Immature natural killer cell (primary cell): ENCODE data around the gene ATAD3C. TPM values are rescaled to one million over a fixed set of nuclear protein-coding genes. Genes with fewer than 3 reads are reported as not detected.
"Not testable (repeated sequence)": the region's sequence is repeated elsewhere in the genome, so short reads cannot be mapped to it uniquely, and the experiment has no call there.

ENCODE experiments used
- DNase-seq, 3 donors: peaks; one replicate each; pipeline ENCODE4 v3.0.0; 2022; ENCODE audit warnings: mixed read lengths in 1 of 3
- H3K27ac Mint-ChIP-seq, 6 donors: one replicate each; pipeline ENCODE4 v1.8.0; 2020; ENCODE audit warnings: mixed read lengths in 6 of 6, mild to moderate bottlenecking in 5 of 6, inconsistent platforms in 4 of 6, moderate library complexity in 3 of 6
- H3K27me3 Mint-ChIP-seq, 3 donors: one replicate each; pipeline ENCODE4 v1.8.0; 2020 to 2021; ENCODE audit warnings: low read depth in 3 of 3, mild to moderate bottlenecking in 3 of 3, mixed read lengths in 3 of 3, moderate library complexity in 3 of 3, inconsistent platforms in 1 of 3
- H3K36me3 Mint-ChIP-seq, 3 donors: one replicate each; pipeline ENCODE4 v1.8.0; 2020; ENCODE audit warnings: mixed read lengths in 3 of 3, inconsistent platforms in 2 of 3, mild to moderate bottlenecking in 2 of 3
- H3K4me1 Mint-ChIP-seq, 2 donors: one replicate each; pipeline ENCODE4 v1.8.0; 2020; ENCODE audit warnings: inconsistent platforms in 2 of 2, mild to moderate bottlenecking in 2 of 2, mixed read lengths in 2 of 2, moderate library complexity in 1 of 2
- H3K4me3 Mint-ChIP-seq, 5 donors: one replicate each; pipeline ENCODE4 v1.8.0; 2020; ENCODE audit warnings: mild to moderate bottlenecking in 5 of 5, mixed read lengths in 5 of 5, inconsistent platforms in 3 of 5, moderate library complexity in 3 of 5
- H3K9me3 Mint-ChIP-seq, 6 donors: one replicate each; pipeline ENCODE4 v1.8.0; 2020; ENCODE audit warnings: mild to moderate bottlenecking in 6 of 6, mixed read lengths in 6 of 6, inconsistent platforms in 4 of 6, moderate library complexity in 3 of 6
- polyA plus RNA-seq, 3 donors: library from polyadenylated mRNA; unstranded; fragments of 300-500 nt; fragmentation: Illumina TruSeq; gene quantifications; one replicate each; pipeline ENCODE4 v1.2.3, GENCODE V29; 2021

ATAD3C gene
- polyA plus RNA-seq, 3 donors from 2014 or later = 1.5 to 4.0 (median 3.1) TPM

DNA sequence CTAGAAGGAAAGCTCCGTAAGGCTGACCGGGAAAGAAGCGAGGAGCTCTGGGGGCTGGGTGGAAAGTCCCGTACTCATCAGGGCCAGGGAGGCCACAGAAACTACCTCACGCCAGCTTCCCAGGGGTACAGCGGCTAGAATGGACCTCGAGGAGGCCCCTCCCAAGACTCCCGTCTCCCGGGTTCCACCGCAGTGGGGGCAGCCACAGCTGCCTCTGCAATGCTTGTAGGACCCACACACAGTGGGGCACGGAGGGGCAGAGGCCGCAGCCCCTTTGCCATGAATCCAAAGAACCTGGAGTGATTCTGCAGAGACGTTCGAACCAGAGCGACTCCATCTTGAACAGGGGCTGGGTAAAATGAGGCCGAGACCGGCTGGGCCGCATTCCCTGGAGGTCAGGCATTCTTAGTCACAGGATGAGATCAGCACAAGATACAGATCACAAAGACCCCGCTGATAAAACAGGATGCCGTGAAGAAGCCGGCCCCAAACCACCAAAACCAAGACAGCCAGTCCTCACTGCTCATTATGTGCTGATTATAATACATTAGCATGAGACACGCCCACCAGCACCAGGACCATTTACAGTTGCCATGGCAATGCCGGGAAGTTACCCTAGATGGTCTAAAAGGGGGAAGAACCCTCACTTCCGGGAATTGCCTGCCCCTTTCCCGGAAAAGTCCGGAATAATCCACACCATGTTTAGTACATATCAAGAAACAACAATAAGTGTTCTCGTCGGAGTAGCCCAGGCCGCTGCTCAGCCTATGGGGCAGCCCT is 26.8 kb upstream of the ATAD3C start:
- DNase-seq = no peak
- H3K36me3 Mint-ChIP-seq = no peaks in the 10 kb centered on the region
- H3K27me3 Mint-ChIP-seq = peaks cover 6 to 14% (median 7%) of the 10 kb centered on the region in 3 donors
- H3K27ac Mint-ChIP-seq = no peak overlapping the region
- no peak overlapping the region for H3K4me3 Mint-ChIP-seq
- H3K9me3 Mint-ChIP-seq = no peaks in the 10 kb centered on the region
- no peaks in the 10 kb centered on the region for H3K4me1 Mint-ChIP-seq

- H3K4me1 Mint-ChIP-seq = peaks cover 0 to under 1% of the 10 kb centered on the region in 2 donors
- no peaks in the 10 kb centered on the region for H3K9me3 Mint-ChIP-seq
- H3K36me3 Mint-ChIP-seq = no peaks in the 10 kb centered on the region
- H3K4me3 Mint-ChIP-seq = no peak overlapping the region
- no peak for DNase-seq
- no peak overlapping the region for H3K27ac Mint-ChIP-seq
- peaks cover 4 to 11% (median 6%) of the 10 kb centered on the region in 3 donors for H3K27me3 Mint-ChIP-seq
Measured at GRCh38 chr1:1423245-1423597, 26.3 kb upstream of the ATAD3C start.

DNA sequence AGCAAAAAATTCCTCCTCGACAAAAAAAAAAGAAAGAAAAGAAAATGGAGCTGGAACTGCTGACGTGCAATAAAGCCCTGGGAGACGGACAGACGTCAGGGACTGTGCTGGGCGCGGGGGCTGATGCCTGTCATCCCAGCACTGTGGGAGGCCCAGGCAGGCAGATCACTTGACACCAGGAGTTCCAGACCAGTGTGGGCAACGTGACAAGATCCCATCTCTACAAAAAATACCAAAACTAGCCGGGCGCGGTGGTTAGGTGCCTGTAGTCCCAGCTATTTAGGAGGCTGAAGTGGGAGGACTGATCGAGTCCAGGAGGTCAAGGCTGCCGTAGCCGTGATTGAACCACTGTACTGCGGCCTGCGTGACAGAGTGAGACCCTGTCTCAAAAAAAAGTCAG is 24.8 kb upstream of the ATAD3C start:
- Mint-ChIP-seq H3K4me1 (peaks cover 3 to 6% of the 10 kb centered on the region in 2 donors), H3K27ac (no peak overlapping the region), H3K27me3 (peaks cover 6 to 11% (median 10%) of the 10 kb centered on the region in 3 donors), H3K4me3 (no peak overlapping the region), H3K36me3 (no peaks in the 10 kb centered on the region), H3K9me3 (no peaks in the 10 kb centered on the region)
- DNase-seq = no peak

DNA sequence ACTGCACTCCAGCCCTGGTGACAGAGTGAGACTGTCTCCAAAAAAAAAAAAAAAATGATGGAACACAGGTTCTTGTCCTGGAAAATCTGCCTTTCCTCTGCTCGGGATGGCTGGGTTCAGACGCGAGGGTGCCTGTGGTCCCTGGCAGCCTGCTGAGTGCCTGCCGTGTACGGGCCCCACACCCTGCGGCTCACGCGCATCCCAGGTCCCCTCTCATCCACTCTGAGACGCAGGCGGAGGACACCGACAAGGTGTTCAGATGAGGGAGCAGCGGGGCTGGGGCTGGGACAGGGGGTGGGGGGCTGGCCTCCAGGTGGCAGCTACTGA is 24.1 kb upstream of the ATAD3C start:
- no peak overlapping the region for H3K27ac Mint-ChIP-seq

GRCh38 chr1:1425753-1426495 is 23.6 kb upstream of the ATAD3C start:
- no peak for DNase-seq
- no peak overlapping the region for H3K4me3 Mint-ChIP-seq

More for the DNA sequence above, 24.1 kb upstream of the ATAD3C start:
- H3K4me1 Mint-ChIP-seq = peaks cover 3 to 6% of the 10 kb centered on the region in 2 donors
- H3K27me3 Mint-ChIP-seq = peaks cover 6 to 15% (median 11%) of the 10 kb centered on the region in 3 donors
- H3K4me3 Mint-ChIP-seq = no peak overlapping the region
- H3K9me3 Mint-ChIP-seq = no peaks in the 10 kb centered on the region
- H3K36me3 Mint-ChIP-seq = no peaks in the 10 kb centered on the region
- no peak for DNase-seq

DNA sequence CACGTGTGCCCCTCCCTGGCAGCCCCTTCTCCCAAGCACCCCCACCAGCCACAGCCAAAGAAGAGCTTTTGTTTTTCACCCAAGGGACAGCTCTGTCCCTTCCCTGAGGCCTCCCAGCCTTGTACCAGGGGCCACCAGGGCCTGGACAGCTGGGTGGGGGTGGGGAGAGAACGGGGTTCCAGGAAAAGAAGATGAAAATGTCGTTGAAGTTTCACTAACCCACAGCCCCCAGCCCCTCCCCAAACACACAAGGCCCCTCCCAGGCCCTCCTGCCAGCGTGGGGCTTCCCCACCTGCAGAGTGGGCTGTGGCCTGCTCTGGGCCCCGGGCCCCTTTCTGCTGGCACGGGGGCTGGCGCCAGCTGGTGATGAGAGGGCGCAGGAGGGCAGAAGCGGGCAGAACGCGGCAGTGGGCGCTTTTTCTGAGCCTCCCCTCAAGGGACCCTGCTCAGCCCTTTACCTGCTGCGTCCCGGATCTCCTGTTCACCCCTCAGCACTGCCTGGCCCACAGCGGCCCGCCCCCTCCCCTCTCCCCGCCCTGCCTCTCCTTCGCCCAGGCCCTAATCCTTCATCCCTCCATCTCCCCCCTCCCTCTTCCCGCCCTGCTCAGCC is 22.9 kb upstream of the ATAD3C start:
- Mint-ChIP-seq H3K27ac (no peak overlapping the region), H3K9me3 (no peaks in the 10 kb centered on the region), H3K27me3 (peaks cover 6 to 15% (median 11%) of the 10 kb centered on the region in 3 donors)

More at GRCh38 chr1:1425753-1426495, 23.6 kb upstream of the ATAD3C start:
- Mint-ChIP-seq H3K27me3 (peaks cover 6 to 15% (median 11%) of the 10 kb centered on the region in 3 donors), H3K27ac (no peak overlapping the region), H3K36me3 (no peaks in the 10 kb centered on the region), H3K9me3 (no peaks in the 10 kb centered on the region), H3K4me1 (peaks cover 3 to 6% of the 10 kb centered on the region in 2 donors)

DNA sequence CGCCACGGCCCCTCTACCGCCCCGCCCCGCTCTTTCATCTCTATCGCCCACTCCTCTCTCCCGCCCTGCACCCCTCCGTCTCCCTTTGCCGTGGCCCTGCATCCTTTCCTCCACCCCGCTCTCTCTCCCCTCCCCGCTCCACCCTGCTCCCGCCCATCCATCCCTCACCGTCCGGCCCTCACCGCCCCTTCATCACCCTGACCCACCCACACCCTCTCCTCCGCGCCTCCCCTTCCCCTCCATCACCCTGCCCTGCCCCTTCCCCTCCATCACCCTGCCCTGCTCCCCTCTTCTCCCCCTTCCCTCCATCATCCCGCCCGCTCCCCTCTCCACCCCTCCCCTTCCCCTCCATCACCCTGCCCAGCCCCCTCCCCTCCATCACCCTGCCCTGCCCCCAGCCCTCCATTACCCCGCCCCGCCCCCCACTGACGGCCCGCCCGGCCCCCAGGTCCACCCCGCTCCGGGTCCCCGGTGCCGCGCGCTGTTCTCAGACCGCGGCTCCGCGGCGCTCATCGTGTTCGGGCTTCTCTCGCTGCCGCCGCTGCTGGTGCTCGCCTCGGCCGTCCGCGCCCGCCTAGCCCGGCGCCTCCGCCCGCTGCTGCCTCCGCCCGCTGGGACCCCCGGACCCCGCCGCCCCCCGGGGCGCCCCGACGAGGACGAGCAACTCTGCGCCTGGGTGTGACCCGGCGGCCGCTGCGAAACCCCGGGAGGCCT is 22.2 kb upstream of the ATAD3C start:
- Mint-ChIP-seq H3K36me3 (no peaks in the 10 kb centered on the region), H3K4me3 (no peak overlapping the region), H3K27ac (no peak overlapping the region), H3K4me1 (peaks cover 3 to 6% of the 10 kb centered on the region in 2 donors), H3K27me3 (peaks cover 6 to 15% (median 11%) of the 10 kb centered on the region in 3 donors), H3K9me3 (no peaks in the 10 kb centered on the region)
- no peak for DNase-seq

More for the DNA sequence above, 22.9 kb upstream of the ATAD3C start:
- no peak for DNase-seq
- Mint-ChIP-seq H3K4me1 (peaks cover 3 to 6% of the 10 kb centered on the region in 2 donors), H3K36me3 (no peaks in the 10 kb centered on the region), H3K4me3 (no peak overlapping the region)

DNA sequence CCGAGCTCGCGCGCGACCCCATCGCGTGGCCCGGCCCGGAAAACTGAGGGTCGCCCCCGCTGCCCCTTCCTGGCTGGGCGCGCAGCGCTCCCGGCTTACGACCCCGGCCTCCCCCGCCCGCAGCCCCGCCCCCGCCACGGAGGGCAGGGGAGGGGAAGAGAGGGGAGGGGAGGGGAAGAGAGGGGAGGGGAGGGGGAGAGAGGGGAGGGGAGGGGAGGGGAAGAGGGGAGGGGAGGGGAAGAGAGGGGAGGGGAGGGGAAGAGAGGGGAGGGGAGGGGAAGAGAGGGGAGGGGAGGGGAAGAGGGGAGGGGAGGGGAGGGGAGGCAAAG is 21.7 kb upstream of the ATAD3C start:
- H3K9me3 Mint-ChIP-seq = no peaks in the 10 kb centered on the region
- H3K4me1 Mint-ChIP-seq = peaks cover 3 to 6% of the 10 kb centered on the region in 2 donors
- peaks cover 6 to 15% (median 10%) of the 10 kb centered on the region in 3 donors for H3K27me3 Mint-ChIP-seq
- H3K4me3 Mint-ChIP-seq = no peak overlapping the region
- H3K27ac Mint-ChIP-seq = no peak overlapping the region
- no peak for DNase-seq
- H3K36me3 Mint-ChIP-seq = no peaks in the 10 kb centered on the region

DNA sequence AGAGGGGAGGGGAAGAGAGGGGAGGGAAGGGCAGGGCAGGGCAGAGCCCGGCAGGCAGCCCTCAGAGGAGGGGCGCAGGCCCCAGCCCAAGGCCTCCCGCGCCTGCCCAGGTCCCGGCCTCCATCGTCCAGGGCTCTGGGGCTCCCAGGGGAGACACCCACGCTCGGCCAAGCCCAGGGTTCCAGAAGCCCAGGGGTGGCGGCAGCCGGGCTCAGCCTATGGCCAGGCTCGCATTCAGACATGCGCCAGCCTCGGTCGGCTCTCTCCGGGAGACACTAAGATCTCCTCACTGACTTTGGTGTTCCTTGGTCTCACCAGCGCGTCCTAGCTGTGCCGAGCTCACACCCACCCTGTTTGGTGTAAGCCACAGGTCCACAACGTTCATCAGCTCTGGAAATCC is 21.3 kb upstream of the ATAD3C start:
- Mint-ChIP-seq H3K27ac (peak overlapping the region in 1 of 6 donors; percentile 61), H3K4me1 (peaks cover 3 to 6% of the 10 kb centered on the region in 2 donors), H3K27me3 (peaks cover 4 to 15% (median 6%) of the 10 kb centered on the region in 3 donors), H3K4me3 (peak overlapping the region; percentile 15 to 67 (median 31)), H3K36me3 (no peaks in the 10 kb centered on the region), H3K9me3 (no peaks in the 10 kb centered on the region)
- no peak for DNase-seq

- not testable (repeated sequence) for H3K9me3 Mint-ChIP-seq, H3K36me3 Mint-ChIP-seq, H3K4me3 Mint-ChIP-seq, DNase-seq, H3K27ac Mint-ChIP-seq, H3K4me1 Mint-ChIP-seq
- H3K27me3 Mint-ChIP-seq = peaks cover 3 to 15% (median 6%) of the 10 kb centered on the region in 3 donors
Measured at GRCh38 chr1:1428967-1429366, 20.5 kb upstream of the ATAD3C start.

- no peaks in the 10 kb centered on the region for H3K36me3 Mint-ChIP-seq
- H3K4me3 Mint-ChIP-seq = peak overlapping the region in 2 of 5 donors; percentile 9 to 28
- peaks cover 3 to 13% (median 5%) of the 10 kb centered on the region in 3 donors for H3K27me3 Mint-ChIP-seq
- peaks cover 3 to 6% of the 10 kb centered on the region in 2 donors for H3K4me1 Mint-ChIP-seq
- H3K9me3 Mint-ChIP-seq = no peaks in the 10 kb centered on the region
- no peak for DNase-seq
- no peak overlapping the region for H3K27ac Mint-ChIP-seq
Measured at GRCh38 chr1:1429671-1430073, 19.8 kb upstream of the ATAD3C start.

GRCh38 chr1:1430114-1430982 is 19.1 kb upstream of the ATAD3C start:
- Mint-ChIP-seq H3K4me3 (peak overlapping the region in 1 of 5 donors; percentile 28), H3K4me1 (peaks cover 3 to 6% of the 10 kb centered on the region in 2 donors), H3K27ac (no peak overlapping the region), H3K27me3 (peaks cover 3 to 16% (median 8%) of the 10 kb centered on the region in 3 donors), H3K9me3 (no peaks in the 10 kb centered on the region), H3K36me3 (no peaks in the 10 kb centered on the region)
- no peak for DNase-seq
